ENCODE results near the gene MAN2B2. TPM values are rescaled to one million over a fixed set of nuclear protein-coding genes. Genes with fewer than 3 reads are reported as not detected.

Gene MAN2B2
- total and polyA plus RNA-seq, 5 donors from 2014 or later = 15.6 to 43.8 (median 23.1) TPM

DNA sequence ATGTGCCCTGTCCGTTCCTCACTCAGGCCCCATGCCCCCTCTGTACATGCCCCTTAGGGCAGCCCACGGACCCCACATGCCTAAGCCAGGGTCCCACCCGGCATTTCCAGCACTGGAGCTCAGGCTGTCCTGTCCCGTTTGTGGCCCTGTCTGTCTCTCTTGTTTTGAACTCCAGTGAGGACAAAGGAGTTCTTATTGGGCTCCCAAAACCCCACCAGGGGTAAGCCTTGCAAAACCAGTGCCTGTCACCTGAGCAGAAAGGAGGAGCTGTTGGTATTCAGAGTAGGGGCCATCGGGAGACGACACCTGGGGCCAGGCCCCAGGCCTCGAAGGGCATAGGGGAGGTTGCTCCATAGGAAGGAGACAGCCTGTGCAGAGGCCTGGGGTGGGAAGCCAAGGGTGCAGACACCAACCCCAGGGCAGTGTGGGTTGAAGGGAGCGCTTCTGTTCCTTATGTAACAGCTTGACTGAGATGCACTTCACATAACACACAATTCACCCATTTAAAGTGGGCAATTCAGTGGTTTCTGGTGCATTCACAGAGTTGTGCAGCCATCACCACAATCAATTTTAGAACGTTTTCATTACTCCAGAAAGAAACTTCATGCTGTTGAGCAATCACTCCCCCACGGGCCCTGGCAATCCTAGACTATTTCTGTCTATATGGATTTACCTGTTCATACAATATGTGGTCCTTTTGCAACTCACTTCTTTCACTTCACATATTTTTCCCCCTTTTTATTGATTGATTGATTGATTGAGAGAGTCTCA, 31.7 kb downstream of the MAN2B2 start:
- Histone ChIP-seq H3K27me3 (ENCODE audit: control insufficient read depth, insufficient read depth, low read length) (no peaks in the 10 kb centered on the region), H3K27ac (ENCODE audit: insufficient read depth, low read length, poor library complexity, severe bottlenecking) (no peak overlapping the region), H3K4me3 (ENCODE audit: low read depth, low read length) (no peak overlapping the region), H3K4me1 (ENCODE audit: control insufficient read depth, insufficient read depth, low read length, poor library complexity, severe bottlenecking) (no peaks in the 10 kb centered on the region), H3K36me3 (ENCODE audit: control insufficient read depth, insufficient read depth, low read length) (peaks cover 98% of the 10 kb centered on the region), H3K9me3 (ENCODE audit: control insufficient read depth in 2 of 2, low read length in 2 of 2) (peaks cover 2 to 17% of the 10 kb centered on the region in 2 experiments)
- peaks cover 0 to 12% (median 0%) of the 10 kb centered on the region in 7 donors for H3K9me3 Mint-ChIP-seq
- no peak overlapping the region for H3K4me3 Mint-ChIP-seq
- ATAC-seq (ENCODE audit: low read depth in 2 of 2) (no peak), DNase-seq (no peak)
- peak overlapping the region in 1 of 3 donors; percentile 39 for H3K27ac Mint-ChIP-seq
- peaks cover 64% of the 10 kb centered on the region for H3K36me3 Mint-ChIP-seq
- no peaks in the 10 kb centered on the region for H3K27me3 Mint-ChIP-seq
- H3K4me1 Mint-ChIP-seq = peaks cover 0 to 6% (median 0%) of the 10 kb centered on the region in 4 donors

DNA sequence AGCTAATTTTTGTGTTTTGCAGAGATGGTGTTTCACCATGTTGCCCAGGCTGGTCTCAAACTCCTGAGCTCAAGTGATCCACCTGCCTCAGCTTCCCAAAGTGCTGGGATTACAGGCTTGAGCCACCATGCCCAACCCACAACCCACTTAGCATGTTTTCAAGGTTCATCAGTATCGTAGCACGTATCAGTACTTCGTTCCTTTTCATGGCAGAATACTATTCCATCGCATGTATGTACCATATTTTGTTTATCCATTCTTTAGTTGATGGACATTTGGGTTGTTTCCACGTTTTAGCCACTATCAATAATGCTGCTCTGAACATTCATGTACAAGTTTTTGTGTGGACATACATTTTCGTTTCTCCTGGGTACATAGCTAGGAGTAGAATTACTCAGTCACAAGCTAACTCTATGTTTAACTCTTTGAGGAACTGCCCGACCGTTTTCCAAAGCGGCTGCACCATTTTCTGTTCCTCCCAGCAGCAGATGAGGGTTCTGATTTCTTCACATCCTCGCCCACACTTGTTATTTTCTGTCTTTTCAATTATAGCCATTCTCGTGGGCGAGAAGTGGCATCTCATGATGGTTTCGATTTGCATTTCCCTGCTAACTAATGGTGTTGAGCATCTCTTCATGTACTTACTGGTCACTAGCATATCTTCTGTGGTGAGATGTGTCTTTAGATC, 32.5 kb downstream of the MAN2B2 start:
- Mint-ChIP-seq H3K9me3 (peaks cover 0 to 12% (median 0%) of the 10 kb centered on the region in 7 donors), H3K27me3 (no peaks in the 10 kb centered on the region), H3K36me3 (peaks cover 62% of the 10 kb centered on the region), H3K27ac (peak overlapping the region in 2 of 3 donors; percentile 39 to 77), H3K4me1 (peaks cover 0 to 6% (median 2%) of the 10 kb centered on the region in 4 donors), H3K4me3 (no peak overlapping the region)
- no peaks in the 10 kb centered on the region for H3K27me3 ChIP-seq (ENCODE audit: control insufficient read depth, insufficient read depth, low read length)
- no peak overlapping the region for H3K27ac ChIP-seq (ENCODE audit: insufficient read depth, low read length, poor library complexity, severe bottlenecking)
- H3K4me3 ChIP-seq (ENCODE audit: low read depth, low read length) = no peak overlapping the region
- DNase-seq (no peak), ATAC-seq (ENCODE audit: low read depth in 2 of 2) (no peak)
- H3K36me3 ChIP-seq (ENCODE audit: control insufficient read depth, insufficient read depth, low read length) = peaks cover 98% of the 10 kb centered on the region
- peaks cover 2 to 17% of the 10 kb centered on the region in 2 experiments for H3K9me3 ChIP-seq (ENCODE audit: control insufficient read depth in 2 of 2, low read length in 2 of 2)
- no peaks in the 10 kb centered on the region for H3K4me1 ChIP-seq (ENCODE audit: control insufficient read depth, insufficient read depth, low read length, poor library complexity, severe bottlenecking)

- Histone ChIP-seq H3K27ac (ENCODE audit: insufficient read depth, low read length, poor library complexity, severe bottlenecking) (no peak overlapping the region), H3K27me3 (ENCODE audit: control insufficient read depth, insufficient read depth, low read length) (no peaks in the 10 kb centered on the region), H3K4me3 (ENCODE audit: low read depth, low read length) (no peak overlapping the region), H3K4me1 (ENCODE audit: control insufficient read depth, insufficient read depth, low read length, poor library complexity, severe bottlenecking) (no peaks in the 10 kb centered on the region), H3K9me3 (ENCODE audit: control insufficient read depth in 2 of 2, low read length in 2 of 2) (peaks cover 2 to 14% of the 10 kb centered on the region in 2 experiments), H3K36me3 (ENCODE audit: control insufficient read depth, insufficient read depth, low read length) (peaks cover 91% of the 10 kb centered on the region)
- DNase-seq = no peak
- H3K9me3 Mint-ChIP-seq = peaks cover 0 to 7% (median 0%) of the 10 kb centered on the region in 7 donors
- no peak overlapping the region for H3K4me3 Mint-ChIP-seq
- H3K27ac Mint-ChIP-seq = no peak overlapping the region
- no peak for ATAC-seq (ENCODE audit: low read depth in 2 of 2)
- peaks cover 52% of the 10 kb centered on the region for H3K36me3 Mint-ChIP-seq
- H3K4me1 Mint-ChIP-seq = peaks cover 0 to 6% (median 2%) of the 10 kb centered on the region in 4 donors
- H3K27me3 Mint-ChIP-seq = no peaks in the 10 kb centered on the region
These were observed 33.9 kb downstream of the MAN2B2 start for GRCh38 chr4:6608758-6609414.

- Mint-ChIP-seq H3K9me3 (peaks cover 0 to 3% (median 0%) of the 10 kb centered on the region in 7 donors), H3K36me3 (peaks cover 51% of the 10 kb centered on the region), H3K27ac (no peak overlapping the region), H3K27me3 (no peaks in the 10 kb centered on the region), H3K4me3 (no peak overlapping the region), H3K4me1 (peaks cover 0 to 6% (median 2%) of the 10 kb centered on the region in 4 donors)
- no peak overlapping the region for H3K27ac ChIP-seq (ENCODE audit: insufficient read depth, low read length, poor library complexity, severe bottlenecking)
- DNase-seq = no peak
- H3K9me3 ChIP-seq (ENCODE audit: control insufficient read depth in 2 of 2, low read length in 2 of 2) = peaks cover 2 to 8% of the 10 kb centered on the region in 2 experiments
- H3K4me1 ChIP-seq (ENCODE audit: control insufficient read depth, insufficient read depth, low read length, poor library complexity, severe bottlenecking) = no peaks in the 10 kb centered on the region
- H3K36me3 ChIP-seq (ENCODE audit: control insufficient read depth, insufficient read depth, low read length) = peaks cover 90% of the 10 kb centered on the region
- no peak for ATAC-seq (ENCODE audit: low read depth in 2 of 2)
- no peaks in the 10 kb centered on the region for H3K27me3 ChIP-seq (ENCODE audit: control insufficient read depth, insufficient read depth, low read length)
- H3K4me3 ChIP-seq (ENCODE audit: low read depth, low read length) = no peak overlapping the region
These were observed 34.6 kb downstream of the MAN2B2 start for GRCh38 chr4:6609415-6610079.

- no peak overlapping the region for H3K27ac Mint-ChIP-seq
- DNase-seq (no peak), ATAC-seq (ENCODE audit: low read depth in 2 of 2) (no peak)
- Histone ChIP-seq H3K27ac (ENCODE audit: insufficient read depth, low read length, poor library complexity, severe bottlenecking) (no peak overlapping the region), H3K27me3 (ENCODE audit: control insufficient read depth, insufficient read depth, low read length) (no peaks in the 10 kb centered on the region), H3K9me3 (ENCODE audit: control insufficient read depth in 2 of 2, low read length in 2 of 2) (no peaks in the 10 kb centered on the region), H3K36me3 (ENCODE audit: control insufficient read depth, insufficient read depth, low read length) (peaks cover 89% of the 10 kb centered on the region), H3K4me3 (ENCODE audit: low read depth, low read length) (no peak overlapping the region), H3K4me1 (ENCODE audit: control insufficient read depth, insufficient read depth, low read length, poor library complexity, severe bottlenecking) (no peaks in the 10 kb centered on the region)
- peaks cover 0 to 6% (median 2%) of the 10 kb centered on the region in 4 donors for H3K4me1 Mint-ChIP-seq
- peaks cover 40% of the 10 kb centered on the region for H3K36me3 Mint-ChIP-seq
- no peak overlapping the region for H3K4me3 Mint-ChIP-seq
- no peaks in the 10 kb centered on the region for H3K9me3 Mint-ChIP-seq
- H3K27me3 Mint-ChIP-seq = no peaks in the 10 kb centered on the region
These were observed 36.0 kb downstream of the MAN2B2 start for GRCh38 chr4:6610856-6611430.

- Histone ChIP-seq H3K4me1 (ENCODE audit: control insufficient read depth, insufficient read depth, low read length, poor library complexity, severe bottlenecking) (no peaks in the 10 kb centered on the region), H3K36me3 (ENCODE audit: control insufficient read depth, insufficient read depth, low read length) (peaks cover 88% of the 10 kb centered on the region), H3K27me3 (ENCODE audit: control insufficient read depth, insufficient read depth, low read length) (no peaks in the 10 kb centered on the region), H3K9me3 (ENCODE audit: control insufficient read depth in 2 of 2, low read length in 2 of 2) (no peaks in the 10 kb centered on the region), H3K4me3 (ENCODE audit: low read depth, low read length) (no peak overlapping the region), H3K27ac (ENCODE audit: insufficient read depth, low read length, poor library complexity, severe bottlenecking) (no peak overlapping the region)
- Mint-ChIP-seq H3K27ac (peak overlapping the region in 1 of 3 donors; percentile 63), H3K4me3 (no peak overlapping the region), H3K9me3 (peaks cover 0 to 2% (median 0%) of the 10 kb centered on the region in 7 donors), H3K27me3 (no peaks in the 10 kb centered on the region), H3K4me1 (peaks cover 0 to 4% (median 0%) of the 10 kb centered on the region in 4 donors), H3K36me3 (peaks cover 38% of the 10 kb centered on the region)
- ATAC-seq (ENCODE audit: low read depth in 2 of 2) = no peak
- no peak for DNase-seq
These were observed 38.1 kb downstream of the MAN2B2 start for GRCh38 chr4:6612961-6613675.

Measured in CD4-positive, CD25-positive, alpha-beta regulatory T cell (primary cell).